WERI-Rb-1 (cell line): ENCODE results near the gene MSX2.
"Not testable (repeated sequence)": the region's sequence is repeated elsewhere in the genome, so short reads cannot be mapped to it uniquely, and the experiment has no call there.

Experiments used
- DNase-seq: peaks from one replicate; pipeline ENCODE4 v3.0.0-alpha.2; 2020
- H3K27ac ChIP-seq: fragments of 250-450 bp; sonication (Bioruptor Pico); 2 replicates; pipeline ENCODE4 v1.5.1; 2020; ENCODE audit warnings: mild to moderate bottlenecking, moderate library complexity
- H3K27me3 ChIP-seq: fragments of 250-450 bp; sonication (Bioruptor Pico); 2 replicates; pipeline ENCODE4 v1.5.1; 2021; ENCODE audit warnings: mild to moderate bottlenecking, low read depth, moderate library complexity; ENCODE audit not compliant: insufficient read depth, severe bottlenecking
- H3K36me3 ChIP-seq: fragments of 250-450 bp; sonication (Bioruptor Pico); 2 replicates; pipeline ENCODE4 v1.5.1; 2020; ENCODE audit warnings: mild to moderate bottlenecking, moderate library complexity
- H3K4me3 ChIP-seq: 2 replicates; pipeline ENCODE4 v1.5.1; 2011; ENCODE audit warnings: low read depth, mild to moderate bottlenecking, control low read depth, low read length
- H3K9me3 ChIP-seq: fragments of 250-450 bp; sonication (Bioruptor Pico); 2 replicates; pipeline ENCODE4 v1.5.1; 2021; ENCODE audit warnings: mild to moderate bottlenecking, moderate library complexity; ENCODE audit not compliant: severe bottlenecking
- TF ChIP-seq, protein P1 (sequence below): IDR thresholded peaks from 2 replicates; pipeline ENCODE4 v1.5.1; 2011; ENCODE audit warnings: low read depth, mild to moderate bottlenecking, control low read depth, inconsistent platforms, low read length

MSX2 gene

DNA sequence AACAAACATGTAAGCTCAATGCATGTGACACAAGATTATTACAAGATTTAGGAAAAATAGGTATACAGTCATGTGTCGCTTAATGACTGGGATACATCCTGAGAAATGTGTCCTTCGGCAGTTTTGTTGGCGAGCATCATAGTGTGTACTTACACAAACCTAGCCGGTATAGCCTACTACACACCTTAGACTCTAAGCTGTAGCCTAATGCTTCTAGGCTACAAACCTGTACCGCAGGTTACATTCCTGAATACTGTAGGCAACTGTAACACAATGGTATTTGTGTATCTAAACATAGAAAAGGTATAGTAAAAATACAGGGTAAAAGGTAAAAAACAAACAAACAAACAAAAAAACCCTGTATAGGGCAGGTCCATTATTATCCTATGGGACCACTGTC lies 27.7 kb downstream of the MSX2 start:
- no peak for DNase-seq
- TF ChIP-seq, protein P1, sequence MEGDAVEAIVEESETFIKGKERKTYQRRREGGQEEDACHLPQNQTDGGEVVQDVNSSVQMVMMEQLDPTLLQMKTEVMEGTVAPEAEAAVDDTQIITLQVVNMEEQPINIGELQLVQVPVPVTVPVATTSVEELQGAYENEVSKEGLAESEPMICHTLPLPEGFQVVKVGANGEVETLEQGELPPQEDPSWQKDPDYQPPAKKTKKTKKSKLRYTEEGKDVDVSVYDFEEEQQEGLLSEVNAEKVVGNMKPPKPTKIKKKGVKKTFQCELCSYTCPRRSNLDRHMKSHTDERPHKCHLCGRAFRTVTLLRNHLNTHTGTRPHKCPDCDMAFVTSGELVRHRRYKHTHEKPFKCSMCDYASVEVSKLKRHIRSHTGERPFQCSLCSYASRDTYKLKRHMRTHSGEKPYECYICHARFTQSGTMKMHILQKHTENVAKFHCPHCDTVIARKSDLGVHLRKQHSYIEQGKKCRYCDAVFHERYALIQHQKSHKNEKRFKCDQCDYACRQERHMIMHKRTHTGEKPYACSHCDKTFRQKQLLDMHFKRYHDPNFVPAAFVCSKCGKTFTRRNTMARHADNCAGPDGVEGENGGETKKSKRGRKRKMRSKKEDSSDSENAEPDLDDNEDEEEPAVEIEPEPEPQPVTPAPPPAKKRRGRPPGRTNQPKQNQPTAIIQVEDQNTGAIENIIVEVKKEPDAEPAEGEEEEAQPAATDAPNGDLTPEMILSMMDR = no peak
- Histone ChIP-seq H3K36me3 (no peaks in the 10 kb centered on the region), H3K27ac (no peak overlapping the region), H3K27me3 (peaks cover 89% of the 10 kb centered on the region), H3K9me3 (no peaks in the 10 kb centered on the region), H3K4me3 (no peak overlapping the region)

DNA sequence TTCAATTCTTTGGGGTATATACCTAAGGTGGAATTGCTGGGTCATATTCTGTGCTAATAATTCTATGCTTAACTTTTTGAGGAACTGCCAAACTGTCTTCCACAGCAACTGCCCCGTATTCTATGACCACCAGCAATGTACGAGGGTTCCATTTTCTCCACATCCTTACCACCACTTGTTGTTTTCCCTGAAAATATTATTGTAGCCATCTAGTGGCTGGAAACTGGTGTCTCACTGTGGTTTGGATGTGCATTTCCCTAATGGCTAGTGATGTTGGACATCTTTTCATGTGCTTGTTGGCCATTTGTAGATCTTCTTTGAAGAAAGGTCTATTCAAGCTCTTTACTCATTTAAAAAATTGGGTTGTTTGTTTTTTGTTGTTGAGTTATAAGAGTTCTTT lies 30.7 kb downstream of the MSX2 start:
- H3K27ac ChIP-seq = no peak overlapping the region
- no peaks in the 10 kb centered on the region for H3K36me3 ChIP-seq
- TF ChIP-seq, protein P1 = no peak
- H3K9me3 ChIP-seq = no peaks in the 10 kb centered on the region
- peaks cover 79% of the 10 kb centered on the region for H3K27me3 ChIP-seq
- no peak overlapping the region for H3K4me3 ChIP-seq
- no peak for DNase-seq

DNA sequence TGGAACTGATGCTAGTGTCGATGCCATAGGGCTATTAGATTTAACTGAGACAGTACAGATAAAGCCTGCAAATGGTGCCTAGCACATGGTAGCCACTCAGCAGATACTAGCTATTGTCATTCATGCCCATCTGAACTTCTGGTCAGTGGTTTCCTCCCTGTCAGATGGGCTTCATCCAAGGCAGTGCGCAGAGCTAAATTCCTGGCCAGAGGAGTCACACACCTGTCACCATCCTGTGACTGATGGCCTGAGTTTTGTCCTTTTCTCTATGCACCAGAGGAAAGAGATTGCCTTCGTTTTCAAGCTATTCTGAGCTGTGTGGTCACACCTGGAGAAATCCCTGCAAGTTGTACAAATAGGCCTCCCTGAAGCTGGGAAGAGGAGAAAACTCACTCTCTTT lies 34.7 kb downstream of the MSX2 start:
- TF ChIP-seq, protein P1 = no peak
- Histone ChIP-seq H3K36me3 (no peaks in the 10 kb centered on the region), H3K27ac (no peak overlapping the region), H3K9me3 (no peaks in the 10 kb centered on the region), H3K4me3 (no peak overlapping the region), H3K27me3 (peaks cover 61% of the 10 kb centered on the region)
- no peak for DNase-seq

- Histone ChIP-seq H3K36me3 (no peaks in the 10 kb centered on the region), H3K27ac (no peak overlapping the region), H3K4me3 (no peak overlapping the region), H3K9me3 (no peaks in the 10 kb centered on the region), H3K27me3 (peaks cover 56% of the 10 kb centered on the region)
- DNase-seq = no peak
- TF ChIP-seq, protein P1 = no peak
Measured at GRCh38 chr5:174760721-174761120, 36.3 kb downstream of the MSX2 start.

- H3K36me3 ChIP-seq, DNase-seq, H3K27ac ChIP-seq, H3K9me3 ChIP-seq, H3K4me3 ChIP-seq: not testable (repeated sequence)
- peaks cover 56% of the 10 kb centered on the region for H3K27me3 ChIP-seq
Measured at GRCh38 chr5:174761341-174761740, 37.0 kb downstream of the MSX2 start.

DNA sequence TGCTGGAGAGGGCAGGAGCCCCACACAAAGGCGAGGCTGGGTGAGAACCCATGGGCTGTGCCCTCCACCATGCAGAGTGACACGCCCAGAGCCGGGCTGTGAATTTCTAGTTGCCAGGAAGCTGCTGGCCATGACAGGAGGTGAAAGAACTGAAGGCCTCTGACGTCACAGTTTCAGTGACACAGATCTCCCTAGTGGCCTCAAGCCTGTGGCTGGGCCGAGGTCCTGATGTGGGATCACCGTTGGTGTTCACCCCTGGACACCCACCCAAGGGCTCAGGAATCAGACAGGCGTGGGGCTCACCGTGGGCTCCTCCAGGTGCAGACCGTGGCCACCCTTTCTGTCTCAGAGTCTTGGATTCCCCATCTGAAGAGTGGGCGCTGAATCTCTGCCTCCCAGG lies 39.9 kb downstream of the MSX2 start:
- no peak overlapping the region for H3K27ac ChIP-seq
- H3K27me3 ChIP-seq = peaks cover 55% of the 10 kb centered on the region
- TF ChIP-seq, protein P1 = no peak
- no peaks in the 10 kb centered on the region for H3K36me3 ChIP-seq
- no peaks in the 10 kb centered on the region for H3K9me3 ChIP-seq
- no peak for DNase-seq
- no peak overlapping the region for H3K4me3 ChIP-seq
